ENCODE results near the gene PEX13. TPM values are rescaled to one million over a fixed set of nuclear protein-coding genes. Genes with fewer than 3 reads are reported as not detected.

PEX13 gene
- total RNA-seq, 2 experiments from 2014 or later, result 18.9 to 27.6 TPM

DNA sequence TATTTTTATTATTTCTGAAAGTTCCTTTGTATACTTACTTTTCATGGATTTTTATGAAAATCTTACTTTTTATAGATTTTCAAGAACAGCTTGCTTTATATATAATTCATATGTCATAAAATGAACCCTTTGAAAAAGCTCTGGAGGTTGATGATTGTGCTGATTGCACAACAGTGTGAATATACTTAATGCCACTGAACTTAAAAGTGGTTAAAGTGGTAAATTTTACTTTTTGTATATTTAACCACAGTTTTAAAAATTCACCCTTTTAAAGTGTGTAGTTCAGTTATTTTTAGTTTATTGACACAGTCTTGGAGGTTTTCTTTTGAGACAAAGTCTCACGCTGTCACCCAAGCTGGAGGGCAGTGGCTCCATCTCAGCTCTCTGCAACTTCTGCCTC lies 56.6 kb downstream of the PEX13 start:
- POLR2A ChIA-PET, result interaction anchor here (0.6 kb wide), 1 partner anchor 901 kb away, joined by 6 read pairs; no protein-coding TSS in a partner anchor
- BruUV-seq (replicated peaks), result no TSS peak
- CTCF ChIA-PET (ENCODE audit: unreplicated experiment), result no interaction called here

GRCh38 chr2:61085883-61086282 lies 68.4 kb downstream of the PEX13 start:
- POLR2A ChIA-PET, result interaction anchor here (0.6 kb wide), 1 partner anchor 24 kb away, joined by 6 read pairs; no protein-coding TSS in a partner anchor
- CTCF ChIA-PET (ENCODE audit: unreplicated experiment), result no interaction called here
- H4K20me1 ChIP-seq (ENCODE audit: insufficient read depth, low read length), result no peaks in the 10 kb centered on the region
- no peak overlapping the region for H2AFZ ChIP-seq (ENCODE audit: low read length)
- no peaks in the 10 kb centered on the region for H3K9me3 ChIP-seq (ENCODE audit: low read length)
- intact Hi-C loops (cut with micrococcal nuclease; ENCODE audit: unreplicated experiment), result no loop called here
- H3K4me3 ChIP-seq (ENCODE audit: low read depth, low read length, poor library complexity, severe bottlenecking), result no peak overlapping the region
- H3K36me3 ChIP-seq (ENCODE audit: insufficient read depth, low read length), result peaks cover 12% of the 10 kb centered on the region; the same call in 1 of the 2 replicates
- H3K4me1 ChIP-seq (ENCODE audit: insufficient read depth, low read length, poor library complexity, severe bottlenecking), result no peaks in the 10 kb centered on the region
- H3K9me2 ChIP-seq (ENCODE audit: insufficient read depth, low read length), result no peaks in the 10 kb centered on the region
- H3K79me2 ChIP-seq (ENCODE audit: insufficient read depth, low read depth, low read length), result no peaks in the 10 kb centered on the region
- DNase-seq (ENCODE audit: low spot score), result no peak
- H3K4me2 ChIP-seq (ENCODE audit: low read length), result no peak overlapping the region
- no peak overlapping the region for H3K27ac ChIP-seq (ENCODE audit: low read depth, low read length, poor library complexity, severe bottlenecking)
- BruUV-seq (replicated peaks), result no TSS peak
- TF ChIP-seq EZH2phosphoT487 (IDR thresholded peaks at IDR 0.05; ENCODE audit: borderline replicate concordance, low read depth, low read length), result no peak
- no peak for TF ChIP-seq CTCF (conservative IDR thresholded peaks at IDR 0.05; ENCODE audit: low read length)

More for the DNA sequence above, 56.6 kb downstream of the PEX13 start:
- H2AFZ ChIP-seq (ENCODE audit: low read length), result no peak overlapping the region
- intact Hi-C loops (cut with micrococcal nuclease; ENCODE audit: unreplicated experiment), result no loop called here
- DNase-seq (ENCODE audit: low spot score), result no peak
- no peaks in the 10 kb centered on the region for H3K79me2 ChIP-seq (ENCODE audit: insufficient read depth, low read depth, low read length)
- H3K9me3 ChIP-seq (ENCODE audit: low read length), result no peaks in the 10 kb centered on the region
- no peaks in the 10 kb centered on the region for H4K20me1 ChIP-seq (ENCODE audit: insufficient read depth, low read length)
- H3K4me1 ChIP-seq (ENCODE audit: insufficient read depth, low read length, poor library complexity, severe bottlenecking), result no peaks in the 10 kb centered on the region
- H3K27ac ChIP-seq (ENCODE audit: low read depth, low read length, poor library complexity, severe bottlenecking), result no peak overlapping the region
- TF ChIP-seq EZH2phosphoT487 (IDR thresholded peaks at IDR 0.05; ENCODE audit: borderline replicate concordance, low read depth, low read length) (no peak), CTCF (conservative IDR thresholded peaks at IDR 0.05; ENCODE audit: low read length) (no peak)
- peaks cover 38% of the 10 kb centered on the region for H3K36me3 ChIP-seq (ENCODE audit: insufficient read depth, low read length)
- H3K9me2 ChIP-seq (ENCODE audit: insufficient read depth, low read length), result no peaks in the 10 kb centered on the region
- H3K4me3 ChIP-seq (ENCODE audit: low read depth, low read length, poor library complexity, severe bottlenecking), result no peak overlapping the region
- H3K4me2 ChIP-seq (ENCODE audit: low read length), result no peak overlapping the region

GRCh38 chr2:61089797-61090196 lies 72.3 kb downstream of the PEX13 start:
- Histone ChIP-seq H4K20me1 (ENCODE audit: insufficient read depth, low read length) (no peaks in the 10 kb centered on the region), H3K27ac (ENCODE audit: low read depth, low read length, poor library complexity, severe bottlenecking) (no peak overlapping the region), H3K36me3 (ENCODE audit: insufficient read depth, low read length) (peaks cover 12% of the 10 kb centered on the region; the same call in 1 of the 2 replicates), H3K4me2 (ENCODE audit: low read length) (no peak overlapping the region), H3K4me1 (ENCODE audit: insufficient read depth, low read length, poor library complexity, severe bottlenecking) (no peaks in the 10 kb centered on the region), H3K9me3 (ENCODE audit: low read length) (no peaks in the 10 kb centered on the region), H3K4me3 (ENCODE audit: low read depth, low read length, poor library complexity, severe bottlenecking) (no peak overlapping the region), H3K9me2 (ENCODE audit: insufficient read depth, low read length) (no peaks in the 10 kb centered on the region), H2AFZ (ENCODE audit: low read length) (no peak overlapping the region), H3K79me2 (ENCODE audit: insufficient read depth, low read depth, low read length) (no peaks in the 10 kb centered on the region)
- no peak for TF ChIP-seq EZH2phosphoT487 (IDR thresholded peaks at IDR 0.05; ENCODE audit: borderline replicate concordance, low read depth, low read length)
- TF ChIP-seq CTCF (conservative IDR thresholded peaks at IDR 0.05; ENCODE audit: low read length), result no peak
- ChIA-PET POLR2A (no interaction called here), CTCF (ENCODE audit: unreplicated experiment) (no interaction called here)
- no peak for DNase-seq (ENCODE audit: low spot score)
- no TSS peak for BruUV-seq (replicated peaks)
- intact Hi-C loops (cut with micrococcal nuclease; ENCODE audit: unreplicated experiment), result no loop called here

All from OCI-LY7 (cell line).